ENCODE measurements around the gene SRPX.

SRPX gene

DNA sequence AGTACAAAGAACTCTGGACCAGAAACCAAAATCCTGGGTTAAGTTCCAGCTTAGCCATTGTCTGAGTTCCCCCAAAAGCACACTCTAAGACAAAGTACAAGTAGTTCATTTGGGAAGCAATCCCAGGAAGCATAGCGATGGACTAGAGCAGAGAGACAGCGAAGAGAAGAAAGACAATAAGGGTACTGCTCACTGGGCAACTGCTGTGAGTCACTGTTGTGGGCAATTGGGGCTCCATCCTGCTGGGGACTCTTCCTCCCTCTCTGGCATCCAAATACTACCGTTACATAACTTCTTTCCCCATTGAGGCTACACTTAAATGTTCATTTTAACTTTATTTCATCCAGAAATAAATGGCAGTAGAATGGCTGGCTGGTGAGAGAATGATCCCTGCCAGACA lies 14.1 kb downstream of the SRPX start:
- DNase-seq, result no peak

DNA sequence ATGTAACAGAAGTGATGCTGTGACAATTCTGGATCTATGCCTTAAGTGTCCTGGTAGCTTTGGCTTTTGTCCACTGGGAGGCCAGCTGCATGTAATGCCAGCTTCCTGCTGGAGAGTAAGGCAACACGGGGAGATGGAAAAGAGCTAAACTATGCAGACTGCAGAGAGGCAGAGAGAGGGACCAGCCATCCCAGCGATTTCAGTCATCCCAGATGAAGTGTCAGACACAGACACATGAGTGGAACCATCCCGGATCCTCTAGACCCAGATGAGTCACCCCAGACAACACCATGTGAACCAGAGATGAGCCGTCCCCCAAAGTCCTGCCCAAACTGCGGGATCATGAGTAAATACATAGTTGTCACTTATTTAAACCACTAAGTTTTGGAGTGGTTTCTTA lies 14.6 kb downstream of the SRPX start:
- DNase-seq, result no peak

DNA sequence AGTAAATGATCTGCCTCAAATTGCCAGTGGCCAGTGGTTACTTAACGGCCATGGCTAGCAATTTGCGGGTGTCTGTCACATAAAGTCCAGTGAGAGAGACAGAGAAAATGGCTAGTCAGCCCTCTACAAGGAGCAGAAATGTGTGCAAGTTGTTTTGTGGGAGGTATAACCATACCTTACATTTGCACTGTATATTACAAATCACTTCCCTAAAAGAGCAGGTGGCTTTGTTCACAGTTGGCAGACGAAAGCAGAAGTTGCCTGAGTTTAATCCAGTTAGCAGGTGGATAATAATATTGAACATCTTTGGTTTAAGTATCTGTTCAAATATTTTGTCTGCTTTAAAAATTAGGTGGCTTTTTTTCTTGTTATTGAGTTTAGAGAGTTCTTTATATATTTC lies 15.6 kb downstream of the SRPX start:
- DNase-seq, result no peak

DNA sequence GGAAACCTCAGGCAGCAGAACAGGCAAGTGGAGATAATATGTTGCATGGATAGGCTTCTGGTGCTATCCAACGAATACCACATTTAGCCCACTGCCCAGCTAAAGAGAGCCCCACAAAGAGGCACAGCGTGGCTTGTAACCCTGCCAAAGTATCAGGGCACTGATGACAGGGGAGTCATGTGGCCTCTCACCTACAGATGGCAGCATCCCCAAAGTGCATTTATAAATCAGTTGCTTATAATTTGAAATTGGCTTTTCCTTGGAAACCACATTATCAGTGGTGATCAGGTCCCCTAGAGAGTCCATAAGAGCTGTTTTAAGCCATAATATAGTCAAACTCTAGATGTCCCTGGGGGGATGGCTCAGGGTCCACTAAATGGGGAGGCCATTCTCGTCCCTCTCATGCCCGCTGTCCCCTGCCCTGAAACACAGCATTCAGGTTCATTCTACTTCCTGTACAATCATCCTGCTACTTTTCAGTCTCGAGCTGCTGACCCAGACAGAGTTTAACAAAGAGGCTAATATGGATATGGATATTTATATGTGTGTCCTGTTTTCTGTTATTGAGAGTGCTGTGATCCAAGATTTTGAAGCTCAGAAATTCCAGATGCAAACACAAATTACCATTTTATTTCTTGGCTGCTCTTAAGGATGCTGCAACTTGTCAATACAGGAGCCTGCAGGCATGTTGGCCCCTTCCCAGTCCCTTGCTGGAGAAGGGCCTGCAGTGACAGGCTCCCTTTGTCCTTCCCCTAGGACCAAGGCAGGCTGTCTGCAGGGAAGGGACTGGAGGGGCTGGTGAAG lies 28.5 kb downstream of the SRPX start:
- DNase-seq, result no peak

DNA sequence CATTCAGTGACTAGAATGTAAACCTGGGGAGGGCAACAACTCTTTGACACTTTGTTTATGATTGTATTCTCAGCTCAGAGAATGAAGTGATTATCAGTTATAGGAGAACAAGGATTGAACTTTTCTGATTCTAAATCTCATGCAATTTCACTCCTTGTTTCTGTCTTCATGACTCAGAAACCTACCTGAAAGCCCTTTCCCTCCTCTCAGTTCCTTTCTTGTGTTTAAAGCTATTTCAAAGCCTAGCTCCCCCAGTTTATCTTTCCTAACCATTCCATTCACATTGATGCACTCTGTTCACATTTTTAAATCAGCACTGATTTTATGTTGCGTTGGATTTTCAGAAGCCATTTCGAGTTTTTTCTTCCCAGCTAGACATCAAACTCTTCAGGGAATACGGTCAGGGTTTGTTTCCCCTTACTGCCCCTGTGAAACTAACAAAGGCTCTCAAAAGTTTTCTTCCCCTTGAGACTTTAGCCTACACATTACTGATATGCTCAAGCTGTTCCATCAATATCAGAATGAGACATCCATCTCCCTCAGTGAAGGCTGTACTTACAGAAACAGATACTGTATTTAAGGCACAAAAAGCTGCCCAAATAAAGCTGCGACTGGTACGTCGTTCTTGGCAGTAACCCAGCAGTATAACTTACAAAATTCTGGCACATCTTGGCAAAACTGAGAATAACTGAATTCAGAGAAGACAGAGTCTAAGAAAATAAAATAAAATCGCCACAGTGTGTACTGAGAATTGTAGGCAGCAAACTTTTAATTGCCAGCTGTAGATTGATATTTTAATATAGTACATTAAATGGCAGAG lies 31.0 kb downstream of the SRPX start:
- no peak for DNase-seq

DNA sequence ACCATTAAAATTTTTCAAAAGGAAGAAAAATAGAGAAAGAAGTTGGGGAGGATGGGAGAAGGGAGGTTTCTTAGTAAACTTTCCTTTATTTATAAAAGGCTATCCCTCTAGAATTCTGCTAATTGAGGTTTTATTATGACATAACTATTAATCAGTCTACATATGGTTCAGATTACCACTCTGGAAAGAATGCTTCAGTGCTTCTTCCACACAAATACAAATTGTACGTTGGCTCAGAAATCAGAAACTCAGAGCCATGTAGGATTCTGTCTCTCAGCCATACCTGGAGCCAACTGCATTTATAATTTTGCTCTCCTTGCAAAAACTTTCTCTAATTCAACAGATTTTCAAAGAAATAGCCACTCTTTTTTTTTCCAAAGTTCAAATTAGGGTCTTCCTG lies 37.1 kb downstream of the SRPX start:
- DNase-seq, result no peak

DNA sequence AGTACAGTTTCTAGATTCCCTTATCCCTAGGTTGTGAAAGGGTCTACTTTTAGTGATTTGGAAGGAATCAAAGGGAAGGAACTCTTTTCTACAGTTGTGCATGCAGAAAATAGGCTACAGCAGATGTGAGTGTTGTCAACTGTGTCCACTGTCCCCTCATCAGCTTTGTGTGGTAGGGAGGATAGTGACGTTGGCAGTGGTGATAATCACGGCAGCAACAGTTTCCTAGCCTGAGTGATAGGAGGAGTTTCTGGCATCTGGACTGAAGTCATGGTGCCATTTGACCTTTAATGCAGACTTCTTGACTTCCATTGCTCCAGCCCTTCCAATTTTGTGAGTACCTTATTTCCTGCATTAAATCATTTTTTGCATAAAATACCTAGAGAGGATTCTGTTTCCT lies 39.3 kb downstream of the SRPX start:
- no peak for DNase-seq

DNA sequence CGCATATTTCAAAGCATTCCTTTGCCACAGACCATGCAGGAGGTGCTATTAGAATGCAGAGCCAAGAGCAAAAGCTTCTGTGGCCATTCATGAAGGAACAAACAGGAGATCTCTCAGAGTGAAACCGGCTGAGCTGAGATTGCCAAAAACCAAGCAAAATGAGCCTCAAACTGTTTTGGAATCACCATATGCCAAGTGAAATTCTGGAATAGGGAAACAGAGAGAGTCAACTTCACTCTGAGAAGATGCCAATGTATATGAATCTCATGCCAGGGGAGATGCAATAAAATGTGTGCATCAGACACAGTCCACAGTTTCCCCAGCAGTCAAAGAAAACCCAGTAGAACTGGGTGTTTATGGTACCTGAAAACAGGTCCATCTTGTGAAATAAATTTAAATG lies 42.3 kb downstream of the SRPX start:
- DNase-seq, result no peak

DNA sequence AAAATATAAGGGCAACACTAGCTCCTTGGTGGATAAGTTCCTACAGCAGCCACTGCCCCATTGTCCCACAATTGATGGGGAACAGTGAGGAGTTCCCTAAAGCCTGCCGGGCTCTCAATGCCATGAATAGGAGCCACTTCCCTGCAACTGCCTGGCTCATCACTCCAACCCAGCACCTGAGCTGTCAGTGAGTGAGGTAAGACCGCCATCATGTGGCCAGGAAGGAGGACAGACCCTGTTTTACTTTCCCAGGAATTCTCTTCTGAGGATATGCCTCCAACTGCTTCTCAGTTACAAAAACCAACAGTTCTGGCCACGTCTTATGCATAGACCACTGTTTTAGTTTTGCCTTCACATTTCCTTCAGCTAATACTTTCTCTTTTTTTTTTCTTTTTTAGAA lies 45.5 kb downstream of the SRPX start:
- no peak for DNase-seq

DNA sequence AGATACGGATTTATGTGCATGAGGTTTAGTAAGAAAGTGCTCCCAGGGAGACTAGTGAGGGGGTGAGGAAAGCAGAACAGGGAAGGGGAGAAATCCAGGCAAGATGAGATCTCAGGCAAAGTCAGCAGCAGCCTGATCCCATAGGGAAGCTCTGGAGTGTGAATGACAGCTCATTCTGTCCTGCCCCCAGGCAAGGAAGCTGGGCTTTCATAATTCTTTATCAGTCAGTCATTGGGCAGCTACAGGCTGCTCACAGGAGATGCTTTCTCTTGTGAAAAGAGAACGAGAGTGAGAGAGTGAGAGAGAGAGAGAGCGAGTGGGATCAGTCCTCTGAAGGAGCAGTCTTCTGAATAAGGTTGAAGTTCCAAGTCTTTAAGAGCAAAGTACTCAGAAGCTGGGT lies 48.1 kb downstream of the SRPX start:
- no peak for DNase-seq

DNA sequence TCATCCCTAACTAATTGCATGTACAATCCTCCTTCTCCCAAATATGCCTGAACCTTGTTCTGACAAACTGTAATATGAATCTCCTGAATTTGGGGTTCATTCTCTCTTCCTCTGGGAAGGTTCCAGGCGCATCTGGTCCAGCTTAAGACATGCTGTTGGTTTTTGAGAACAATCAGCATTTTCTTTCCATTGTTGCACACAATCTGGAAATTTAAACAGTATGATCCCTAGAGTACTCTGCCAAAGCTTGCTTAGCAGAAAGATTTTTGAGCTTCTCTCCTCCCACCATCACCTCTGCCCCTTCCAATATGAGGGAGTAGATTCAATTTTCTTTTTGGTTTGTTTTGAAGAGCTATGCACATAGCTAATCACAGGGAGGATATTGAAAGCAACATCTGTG lies 50.1 kb downstream of the SRPX start:
- no peak for DNase-seq

DNA sequence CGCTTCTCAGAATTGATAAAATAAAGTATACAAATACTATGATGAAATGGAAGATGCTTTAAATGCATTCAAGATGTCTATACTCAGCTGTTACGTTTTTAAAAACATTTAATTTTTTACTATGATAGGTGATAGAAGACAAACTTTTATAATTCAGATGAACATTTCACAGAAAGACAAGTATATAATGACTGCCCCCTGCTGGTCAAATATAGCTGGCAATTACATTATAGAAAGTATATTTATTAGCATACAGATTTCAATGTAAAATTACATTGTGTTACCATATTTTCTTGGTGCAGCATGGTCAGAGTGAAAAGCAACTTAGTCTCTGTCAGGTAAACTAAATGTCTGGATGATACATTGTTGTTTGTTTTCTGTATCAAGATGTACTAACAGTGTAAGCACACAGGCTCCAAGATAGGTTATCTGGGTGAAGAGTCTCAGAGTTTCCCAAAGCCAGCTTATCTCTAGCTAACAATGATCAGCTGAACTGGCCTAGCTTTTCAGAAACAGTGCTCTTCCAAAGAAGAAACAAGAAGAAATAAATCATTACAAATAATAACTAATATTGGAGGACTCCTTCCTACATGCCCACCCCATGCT lies 54.1 kb downstream of the SRPX start:
- DNase-seq, result peak in 1 of 4 experiments; percentile 0

DNA sequence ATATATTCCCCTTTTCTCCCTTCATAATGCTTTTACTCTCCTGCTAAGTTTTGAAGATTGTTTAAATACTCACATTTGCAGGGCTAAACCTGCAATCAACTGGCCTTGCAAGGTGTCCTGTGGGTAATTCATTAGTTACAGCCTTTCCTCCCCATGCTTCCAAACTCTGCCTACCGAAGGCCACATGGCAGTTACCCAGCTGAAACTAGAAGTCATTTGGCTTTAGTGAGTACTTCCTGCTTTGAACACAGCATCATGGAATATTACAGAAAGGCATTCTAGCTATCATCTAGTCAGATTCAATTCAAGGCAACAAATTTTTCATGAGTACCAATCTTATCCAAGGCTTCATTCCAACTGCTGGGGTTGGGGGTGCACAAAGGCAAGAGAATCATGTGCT lies 55.6 kb downstream of the SRPX start:
- DNase-seq, result no peak

DNA sequence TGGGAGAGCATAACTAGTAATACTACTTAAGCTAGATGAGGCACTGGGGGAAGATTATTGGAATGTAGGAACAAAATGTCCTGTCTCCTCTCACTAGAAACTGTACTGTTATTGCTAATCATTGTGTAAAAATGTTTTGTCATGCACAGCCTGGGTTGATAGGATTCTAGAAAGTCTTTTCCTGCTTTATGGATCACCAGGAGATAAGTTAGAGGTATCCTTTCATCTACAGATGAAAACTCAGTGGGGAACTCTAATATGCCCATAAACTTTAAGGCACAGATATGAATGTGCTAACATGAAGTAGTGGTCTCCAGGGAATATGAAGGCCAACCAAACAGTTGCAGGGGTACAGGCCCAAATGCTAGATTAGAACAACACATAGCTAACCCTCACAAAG lies 57.5 kb downstream of the SRPX start:
- DNase-seq, result no peak

DNA sequence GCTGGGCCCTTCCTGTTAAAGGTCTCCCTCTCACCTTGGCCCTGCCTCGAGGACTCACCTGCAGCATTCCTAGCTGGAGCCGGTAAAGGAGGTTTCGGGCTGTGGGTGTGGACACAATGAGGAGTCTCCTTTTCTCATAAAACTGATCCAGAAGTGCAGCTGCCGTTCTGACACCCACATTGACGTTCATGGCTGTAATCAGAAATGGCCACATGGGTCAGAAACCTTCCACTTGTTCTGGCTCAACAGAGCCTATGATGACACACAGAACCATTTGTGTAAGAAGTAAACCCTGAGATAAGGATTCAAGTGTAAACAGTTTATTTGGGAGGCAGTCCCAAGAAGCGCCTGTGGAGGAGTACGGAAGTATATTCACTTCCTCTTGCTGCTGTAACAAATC lies 63.8 kb downstream of the SRPX start:
- DNase-seq, result no peak

DNA sequence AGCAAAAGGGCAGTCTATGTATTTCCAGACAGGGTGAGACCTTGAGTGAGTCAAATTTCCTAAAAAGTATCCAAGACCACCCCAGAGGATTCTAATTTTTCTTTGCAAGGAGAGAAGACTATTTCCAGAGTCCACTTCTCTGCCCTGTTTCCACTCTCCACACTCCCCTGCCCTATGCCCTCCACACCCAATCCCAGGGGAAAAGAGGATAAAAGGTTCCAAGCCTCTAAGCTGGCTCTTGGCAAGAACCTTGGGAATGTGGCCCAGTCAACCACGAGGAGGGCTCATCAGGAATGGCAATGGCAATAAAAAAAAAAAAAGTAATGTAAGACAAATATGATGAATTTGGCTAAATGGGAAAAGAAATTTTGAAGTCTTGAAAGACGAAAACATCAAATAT lies 65.9 kb downstream of the SRPX start:
- no peak for DNase-seq

DNA sequence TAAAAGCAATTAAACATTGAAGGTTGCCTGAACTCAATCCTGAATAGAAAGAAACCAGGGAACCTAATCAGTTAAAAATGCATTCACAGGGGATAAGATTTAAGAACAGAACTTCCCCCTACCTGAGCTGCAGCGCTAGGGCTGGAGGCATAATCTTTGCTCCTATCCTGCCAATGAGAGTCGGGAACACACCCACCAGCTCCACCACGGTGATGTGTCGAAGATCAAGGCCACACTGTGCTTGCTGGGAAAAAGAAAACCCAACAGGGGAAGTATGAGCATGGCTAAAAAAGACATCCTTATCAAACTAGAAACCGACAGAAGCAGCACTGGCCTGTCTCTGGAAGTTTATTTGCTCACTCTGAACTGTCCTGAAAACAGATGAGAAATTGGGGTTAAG lies 66.3 kb downstream of the SRPX start:
- DNase-seq, result no peak

DNA sequence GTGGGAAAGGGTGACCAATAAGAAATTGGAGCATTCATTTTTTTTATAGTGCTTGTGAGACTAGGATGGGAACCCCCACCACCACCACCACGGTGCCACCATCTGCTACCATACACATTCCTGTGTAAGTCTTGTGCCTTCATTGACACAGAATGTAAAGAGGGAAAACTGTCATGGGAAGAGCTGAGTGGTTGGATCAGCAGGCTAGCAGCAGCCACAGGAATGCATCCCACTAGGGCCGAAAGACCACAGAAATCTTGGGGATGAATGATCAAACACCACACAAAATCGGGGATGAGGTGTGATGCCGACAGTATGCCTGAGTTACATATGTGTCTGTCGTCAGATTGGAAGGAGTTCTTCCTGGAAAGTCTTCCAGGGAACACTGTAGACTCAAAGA lies 69.2 kb downstream of the SRPX start:
- DNase-seq, result no peak

DNA sequence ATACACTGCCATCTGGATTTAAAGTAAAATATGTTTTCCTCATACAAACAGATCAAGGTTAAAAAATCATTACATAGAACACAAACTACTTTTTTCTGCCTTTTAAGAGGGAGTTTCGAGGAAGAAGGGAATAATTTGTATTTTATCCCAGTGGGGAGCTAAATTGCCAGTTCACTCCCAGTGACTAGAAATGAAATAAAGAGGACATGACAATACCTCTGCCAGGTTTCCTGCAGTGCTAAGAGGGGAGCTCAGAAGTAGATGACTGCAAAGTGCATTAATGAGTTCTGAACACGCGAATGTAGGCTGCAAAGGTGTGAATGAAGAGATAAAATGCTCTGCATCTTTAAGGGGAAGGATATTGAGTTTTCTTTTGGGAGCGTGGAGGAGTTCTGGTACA lies 69.7 kb downstream of the SRPX start:
- no peak for DNase-seq

DNA sequence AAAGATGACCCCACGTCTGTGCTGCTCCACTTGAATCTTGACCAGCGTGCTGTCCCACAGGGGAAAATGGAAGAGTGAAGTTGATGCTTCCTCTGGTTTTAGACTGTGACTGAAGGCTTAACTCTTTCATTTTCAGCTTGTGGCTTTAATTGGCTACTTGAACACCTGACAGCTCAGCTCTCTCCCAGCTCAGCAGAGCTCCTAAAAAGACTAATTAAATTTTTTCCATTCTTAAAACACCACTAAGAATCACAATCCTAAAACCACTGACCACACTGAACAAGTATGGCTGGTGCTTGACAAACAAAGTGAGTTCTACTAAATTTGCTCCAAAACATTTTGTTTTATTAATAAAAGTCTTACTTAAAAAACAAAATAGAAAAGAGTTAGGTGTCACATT lies 71.7 kb downstream of the SRPX start:
- DNase-seq, result no peak

DNA sequence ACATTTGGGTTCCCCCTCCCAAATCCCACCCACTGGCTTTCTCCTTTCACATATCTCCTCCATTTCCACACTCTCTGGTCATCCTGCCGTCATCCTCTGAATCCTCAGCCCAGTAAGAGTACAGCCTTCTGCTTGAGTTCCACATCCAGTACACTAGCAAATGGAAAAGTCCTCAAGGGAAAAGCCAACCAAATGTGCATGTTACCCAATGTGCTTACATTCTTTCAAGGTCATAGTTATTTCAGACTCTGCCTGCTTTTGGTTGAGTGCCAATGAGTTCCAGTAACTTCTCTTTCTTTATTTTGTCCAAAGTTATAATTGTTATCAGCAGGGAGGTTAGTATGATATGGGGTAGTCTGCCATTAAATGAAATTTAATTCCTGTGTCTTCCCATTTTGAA lies 78.1 kb downstream of the SRPX start:
- DNase-seq, result no peak

DNA sequence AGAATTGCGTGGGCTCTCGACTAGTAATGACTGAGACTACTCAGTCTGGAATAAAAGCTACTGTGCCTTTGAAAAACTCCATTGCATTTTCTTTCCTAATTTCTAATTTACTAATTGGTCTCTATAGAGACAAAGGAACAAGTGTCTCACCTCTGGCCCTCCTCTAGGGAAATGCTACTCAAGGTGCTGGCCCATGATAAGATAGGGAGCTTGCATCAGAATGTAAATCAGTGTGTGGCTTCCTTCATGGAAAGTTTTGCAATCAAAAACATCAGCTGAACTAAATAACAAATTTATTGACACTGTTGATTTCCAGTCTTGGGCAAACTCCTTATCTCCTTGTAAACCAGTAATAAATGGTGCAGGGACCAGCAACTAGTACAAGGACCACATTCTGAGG lies 81.8 kb downstream of the SRPX start:
- DNase-seq, result no peak

DNA sequence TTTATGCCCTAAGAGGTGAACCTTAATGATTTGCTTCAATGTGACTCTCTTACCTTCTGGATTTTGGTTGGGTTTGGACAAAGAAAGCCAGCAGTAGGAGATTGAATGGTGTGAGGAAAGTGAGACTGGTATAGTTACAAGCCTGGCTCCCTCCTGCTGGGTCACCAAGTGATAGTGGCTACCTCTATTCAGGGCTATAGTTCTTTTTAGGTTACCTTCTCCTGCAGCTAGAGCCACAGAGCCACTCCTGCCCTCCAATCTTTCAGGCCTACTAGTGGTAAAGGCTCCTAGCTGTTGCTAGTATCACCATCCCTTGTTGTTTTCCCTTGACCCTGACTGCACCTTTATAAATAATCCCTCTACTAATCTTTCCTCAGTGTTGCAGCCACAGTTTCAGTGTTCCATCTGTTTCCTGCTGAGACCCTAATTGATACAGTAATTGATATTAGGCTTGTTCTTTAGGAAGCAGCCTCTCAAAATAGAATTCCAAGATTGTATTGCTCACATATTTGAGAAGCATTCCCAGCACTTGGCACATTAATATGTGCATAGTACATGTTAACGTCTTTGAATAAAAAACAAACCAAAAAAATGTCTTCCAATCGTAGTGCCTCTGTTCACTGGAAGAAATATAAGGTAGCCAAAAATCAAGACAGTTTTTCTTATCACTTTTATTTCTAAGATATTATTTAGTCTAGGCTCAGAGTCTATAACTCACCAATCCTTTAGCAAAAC lies 82.3 kb downstream of the SRPX start:
- no peak for DNase-seq
